Adrenal gland (tissue), 5 donors: ENCODE results near the gene KRT39.

Experiments
- POLR2A ChIP-seq, 2 donors: fragments of 450-650 bp; IDR thresholded peaks; one replicate each; pipeline ENCODE4 v1.6.1; 2017; ENCODE audit warnings: antibody characterized with exemption in 2 of 2, mild to moderate bottlenecking in 2 of 2, moderate library complexity in 1 of 2
- TF ChIP-seq, protein P1 (sequence below), 6 experiments: fragments of 450-650 bp in 4 of 6; fragments of 200-600 bp in 2 of 6; sonication (generic) in 1 of 6; IDR thresholded peaks; 1 replicate in 5 of 6; 2 replicates in 1 of 6; pipeline versions ENCODE4 v1.5.1 to v1.8.0; 2016 to 2021; ENCODE audit warnings: antibody characterized with exemption in 6 of 6, mild to moderate bottlenecking in 2 of 6, moderate library complexity in 1 of 6
- donor health status: DM: no; HTN: no; CAD: no.

DNA sequence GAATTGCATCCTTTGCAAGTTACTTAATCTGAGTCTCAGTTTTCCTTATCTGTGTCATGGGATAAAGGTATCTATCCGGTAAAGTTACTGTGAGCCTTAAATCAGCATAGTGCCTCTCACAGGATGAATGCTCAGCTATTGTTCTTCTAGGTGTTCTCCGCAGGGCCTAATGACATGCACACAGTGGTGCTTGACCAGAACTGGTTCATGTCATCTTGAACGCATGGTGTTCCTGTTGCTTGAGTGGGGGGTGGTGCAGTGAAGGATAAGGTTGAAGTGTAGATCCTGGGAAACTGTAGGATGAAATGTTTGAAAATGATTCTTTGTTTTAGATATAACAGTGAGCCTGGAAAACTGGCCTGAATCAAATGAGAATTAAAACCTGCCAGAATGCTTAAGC, 13.4 kb upstream of the KRT39 start:
- TF ChIP-seq, protein P1, sequence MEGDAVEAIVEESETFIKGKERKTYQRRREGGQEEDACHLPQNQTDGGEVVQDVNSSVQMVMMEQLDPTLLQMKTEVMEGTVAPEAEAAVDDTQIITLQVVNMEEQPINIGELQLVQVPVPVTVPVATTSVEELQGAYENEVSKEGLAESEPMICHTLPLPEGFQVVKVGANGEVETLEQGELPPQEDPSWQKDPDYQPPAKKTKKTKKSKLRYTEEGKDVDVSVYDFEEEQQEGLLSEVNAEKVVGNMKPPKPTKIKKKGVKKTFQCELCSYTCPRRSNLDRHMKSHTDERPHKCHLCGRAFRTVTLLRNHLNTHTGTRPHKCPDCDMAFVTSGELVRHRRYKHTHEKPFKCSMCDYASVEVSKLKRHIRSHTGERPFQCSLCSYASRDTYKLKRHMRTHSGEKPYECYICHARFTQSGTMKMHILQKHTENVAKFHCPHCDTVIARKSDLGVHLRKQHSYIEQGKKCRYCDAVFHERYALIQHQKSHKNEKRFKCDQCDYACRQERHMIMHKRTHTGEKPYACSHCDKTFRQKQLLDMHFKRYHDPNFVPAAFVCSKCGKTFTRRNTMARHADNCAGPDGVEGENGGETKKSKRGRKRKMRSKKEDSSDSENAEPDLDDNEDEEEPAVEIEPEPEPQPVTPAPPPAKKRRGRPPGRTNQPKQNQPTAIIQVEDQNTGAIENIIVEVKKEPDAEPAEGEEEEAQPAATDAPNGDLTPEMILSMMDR (IDR thresholded peaks at IDR 0.05), result no peak
- no peak for TF ChIP-seq POLR2A (IDR thresholded peaks at IDR 0.05)
